Right lobe of liver (tissue), 4 donors: ENCODE data around the gene HIBADH.

Experiments used
- POLR2A ChIP-seq: fragments of 450-650 bp; IDR thresholded peaks from one replicate; pipeline ENCODE4 v1.6.1; 2017; ENCODE audit warnings: antibody characterized with exemption, mild to moderate bottlenecking
- TF ChIP-seq, protein P1 (sequence below), 4 donors: fragments of 200-600 bp in 3 of 4; fragments of 450-650 bp in 1 of 4; IDR thresholded peaks; one replicate each; pipeline versions ENCODE4 v1.5.1 to v1.8.0; 2016 to 2022; ENCODE audit warnings: antibody characterized with exemption in 4 of 4, mild to moderate bottlenecking in 2 of 4
- donor health status: DM: no; HTN: no; CAD: no.
- donor health status: DM: no; HTN: no; CAD: no.
- donor health status: DM: no; HTN: yes; CAD: no.

DNA sequence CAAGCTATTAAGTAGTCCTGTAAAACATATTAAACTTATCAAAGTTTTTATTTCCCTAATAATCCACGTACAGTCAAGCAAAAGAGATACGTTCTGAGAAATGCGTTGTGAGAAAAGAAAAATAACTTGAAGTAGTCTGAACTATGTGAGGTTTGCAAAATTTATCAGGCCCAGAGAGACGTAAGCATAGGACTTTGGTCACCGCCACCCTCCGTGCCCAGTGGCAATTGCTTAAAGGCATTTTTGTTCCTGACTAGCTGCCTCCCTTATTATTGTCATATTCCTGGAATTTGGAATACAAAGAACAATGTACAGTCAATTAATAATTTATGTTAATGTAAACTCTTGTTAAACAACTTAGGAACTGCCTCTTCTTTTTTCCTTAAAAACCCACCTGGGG lies 22.8 kb downstream of the HIBADH start:
- TF ChIP-seq, protein P1, sequence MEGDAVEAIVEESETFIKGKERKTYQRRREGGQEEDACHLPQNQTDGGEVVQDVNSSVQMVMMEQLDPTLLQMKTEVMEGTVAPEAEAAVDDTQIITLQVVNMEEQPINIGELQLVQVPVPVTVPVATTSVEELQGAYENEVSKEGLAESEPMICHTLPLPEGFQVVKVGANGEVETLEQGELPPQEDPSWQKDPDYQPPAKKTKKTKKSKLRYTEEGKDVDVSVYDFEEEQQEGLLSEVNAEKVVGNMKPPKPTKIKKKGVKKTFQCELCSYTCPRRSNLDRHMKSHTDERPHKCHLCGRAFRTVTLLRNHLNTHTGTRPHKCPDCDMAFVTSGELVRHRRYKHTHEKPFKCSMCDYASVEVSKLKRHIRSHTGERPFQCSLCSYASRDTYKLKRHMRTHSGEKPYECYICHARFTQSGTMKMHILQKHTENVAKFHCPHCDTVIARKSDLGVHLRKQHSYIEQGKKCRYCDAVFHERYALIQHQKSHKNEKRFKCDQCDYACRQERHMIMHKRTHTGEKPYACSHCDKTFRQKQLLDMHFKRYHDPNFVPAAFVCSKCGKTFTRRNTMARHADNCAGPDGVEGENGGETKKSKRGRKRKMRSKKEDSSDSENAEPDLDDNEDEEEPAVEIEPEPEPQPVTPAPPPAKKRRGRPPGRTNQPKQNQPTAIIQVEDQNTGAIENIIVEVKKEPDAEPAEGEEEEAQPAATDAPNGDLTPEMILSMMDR (IDR thresholded peaks at IDR 0.05): no peak
- no peak for TF ChIP-seq POLR2A
